CD4-positive, alpha-beta T cell treated with Interleukin-17A for 4 hours (primary cell): ENCODE results near the gene KATNBL1.

ENCODE experiments used
- DNase-seq: peaks from one replicate; pipeline ENCODE4 v3.0.0-alpha.2; 2020; ENCODE audit warnings: mixed read lengths

KATNBL1 gene

DNA sequence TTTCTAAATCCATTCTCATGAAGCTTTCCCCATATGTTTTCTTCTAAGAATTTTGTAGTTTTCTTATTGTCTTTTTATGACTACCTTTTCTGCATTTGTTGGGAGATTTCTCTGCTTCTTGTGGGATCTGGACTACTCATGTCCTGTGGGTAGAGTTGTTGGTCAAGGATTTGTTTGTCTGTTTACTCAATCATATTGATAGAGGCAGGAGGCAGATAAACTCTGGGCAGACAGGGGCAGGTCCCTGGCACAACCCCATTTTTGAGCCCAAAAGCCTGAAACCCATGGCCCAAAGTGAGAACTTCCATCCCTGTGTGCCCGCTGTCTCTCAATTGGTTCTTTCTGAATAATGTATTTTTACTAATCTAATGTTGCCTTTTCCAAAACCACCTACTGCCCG lies 95.7 kb downstream of the KATNBL1 start:
- DNase-seq = no peak

DNA sequence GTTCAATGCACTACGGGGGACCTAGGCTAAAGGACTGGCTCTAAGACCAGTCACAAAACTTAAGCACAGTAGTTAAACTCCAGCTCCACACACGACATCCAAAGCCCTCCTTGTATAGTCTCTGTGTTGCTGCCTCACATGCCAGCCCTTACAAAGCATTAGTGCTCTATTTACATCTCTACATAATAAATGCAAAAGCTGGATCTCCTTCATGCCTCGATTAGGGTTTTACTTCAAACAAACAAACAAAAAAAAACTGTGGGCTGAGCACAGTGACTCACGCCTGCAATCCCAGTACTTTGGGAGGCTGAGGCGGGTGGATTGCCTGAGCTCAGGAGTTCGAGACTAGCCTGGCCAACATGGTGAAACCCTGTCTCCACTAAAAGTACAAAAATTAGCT lies 98.4 kb downstream of the KATNBL1 start:
- DNase-seq = no peak

DNA sequence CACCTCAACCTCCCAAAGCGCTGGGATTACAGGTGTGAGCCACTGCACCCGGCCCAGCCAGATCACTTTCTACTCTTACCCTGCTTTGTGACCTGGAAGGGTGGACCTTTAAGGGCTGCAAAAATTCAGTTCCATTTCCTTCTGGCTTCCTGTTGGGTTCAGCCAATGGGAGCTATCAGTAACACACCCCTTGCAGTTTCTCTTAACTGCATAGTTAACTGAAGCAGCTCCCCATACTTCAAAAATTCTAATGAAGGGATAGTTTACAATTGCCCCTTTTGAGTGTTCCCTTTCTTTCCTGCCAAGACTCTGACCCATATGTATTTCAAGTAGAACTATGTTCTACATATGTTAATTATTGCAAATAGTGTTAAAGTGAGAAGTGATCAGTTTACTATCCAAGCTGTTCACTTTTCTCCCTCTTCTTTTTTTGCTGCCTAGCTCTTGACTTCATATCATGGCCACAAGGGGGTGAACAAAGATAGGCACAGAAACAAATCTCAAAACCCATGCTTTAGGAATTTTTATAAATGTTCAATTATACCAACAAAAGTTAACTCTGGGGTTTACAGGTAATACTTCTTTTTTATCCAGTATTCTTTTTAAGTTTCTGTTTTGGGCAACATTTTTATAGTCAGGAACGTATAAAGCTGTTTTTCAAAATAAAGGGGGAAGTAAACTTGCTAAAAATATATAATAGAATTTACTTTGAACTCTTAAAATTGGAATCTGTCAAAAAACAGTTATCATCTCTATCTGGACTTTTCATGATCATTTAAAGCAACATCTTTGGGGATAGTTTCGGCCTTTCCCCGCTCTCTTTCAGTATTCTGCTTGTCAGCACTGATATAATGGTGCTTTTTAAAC lies 99.9 kb downstream of the KATNBL1 start:
- DNase-seq = no peak

DNA sequence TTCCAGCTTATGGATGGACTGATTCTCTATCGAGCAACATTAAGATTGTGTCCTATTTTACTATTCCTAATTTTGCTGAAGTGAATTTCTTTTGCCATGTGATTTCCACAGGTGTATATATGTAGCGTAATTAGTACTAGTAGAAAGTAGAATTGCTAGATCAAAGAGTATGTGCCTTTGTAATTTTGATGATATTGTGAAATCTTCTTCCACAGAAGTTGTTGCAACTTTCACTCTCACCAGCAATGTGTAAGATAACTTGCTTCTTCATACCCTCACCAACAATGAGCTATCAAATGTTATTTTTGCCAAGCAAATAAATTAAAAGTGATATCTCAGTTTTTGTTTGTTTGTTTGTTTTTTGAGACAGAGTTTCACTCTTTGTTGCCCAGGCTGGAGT lies 102.6 kb downstream of the KATNBL1 start:
- DNase-seq = no peak

DNA sequence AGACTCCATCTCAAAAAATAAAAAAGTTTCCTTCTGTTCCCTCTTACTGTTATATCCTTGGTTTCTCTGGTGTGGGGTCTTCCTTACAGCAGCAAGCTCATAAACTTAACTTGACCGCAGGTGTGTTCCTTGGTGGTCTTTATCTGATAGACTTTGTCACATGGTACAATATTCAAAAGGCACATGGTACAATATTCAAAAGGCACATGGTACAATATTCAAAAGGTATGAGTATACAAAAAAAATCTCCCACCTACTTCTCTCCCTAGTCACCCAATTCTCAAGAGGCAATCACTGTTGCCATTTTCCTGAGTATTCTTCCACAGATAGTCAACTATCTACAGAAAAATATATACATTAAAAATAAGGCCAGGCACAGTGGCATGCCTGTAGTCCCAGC lies 103.5 kb downstream of the KATNBL1 start:
- DNase-seq = no peak

DNA sequence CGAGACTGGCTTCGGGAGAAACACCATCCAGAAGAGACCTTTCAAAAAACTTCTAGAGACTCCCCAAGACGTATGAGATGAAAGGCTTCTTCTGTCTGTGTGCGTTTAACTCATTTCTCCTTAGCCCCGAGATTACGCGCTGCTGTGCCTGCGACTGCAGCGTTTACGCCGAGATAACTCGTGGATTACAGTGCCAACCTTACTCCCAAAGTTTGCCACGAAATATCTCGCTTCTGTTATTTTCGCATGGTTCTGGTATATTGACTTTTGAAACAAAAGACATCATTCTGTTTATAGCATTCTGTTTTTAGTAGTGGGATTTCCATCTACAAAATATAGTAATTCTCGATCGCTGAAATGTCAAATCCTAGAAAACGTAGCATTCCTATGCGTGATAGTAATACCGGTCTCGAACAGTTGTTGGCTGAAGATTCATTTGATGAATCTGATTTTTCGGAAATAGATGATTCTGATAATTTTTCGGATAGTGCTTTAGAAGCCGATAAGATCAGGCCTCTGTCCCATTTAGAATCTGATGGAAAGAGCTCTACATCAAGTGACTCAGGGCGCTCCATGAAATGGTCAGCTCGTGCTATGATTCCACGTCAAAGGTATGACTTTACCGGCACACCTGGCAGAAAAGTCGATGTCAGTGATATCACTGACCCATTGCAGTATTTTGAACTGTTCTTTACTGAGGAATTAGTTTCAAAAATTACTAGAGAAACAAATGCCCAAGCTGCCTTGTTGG lies 107.5 kb downstream of the KATNBL1 start:
- DNase-seq = no peak

DNA sequence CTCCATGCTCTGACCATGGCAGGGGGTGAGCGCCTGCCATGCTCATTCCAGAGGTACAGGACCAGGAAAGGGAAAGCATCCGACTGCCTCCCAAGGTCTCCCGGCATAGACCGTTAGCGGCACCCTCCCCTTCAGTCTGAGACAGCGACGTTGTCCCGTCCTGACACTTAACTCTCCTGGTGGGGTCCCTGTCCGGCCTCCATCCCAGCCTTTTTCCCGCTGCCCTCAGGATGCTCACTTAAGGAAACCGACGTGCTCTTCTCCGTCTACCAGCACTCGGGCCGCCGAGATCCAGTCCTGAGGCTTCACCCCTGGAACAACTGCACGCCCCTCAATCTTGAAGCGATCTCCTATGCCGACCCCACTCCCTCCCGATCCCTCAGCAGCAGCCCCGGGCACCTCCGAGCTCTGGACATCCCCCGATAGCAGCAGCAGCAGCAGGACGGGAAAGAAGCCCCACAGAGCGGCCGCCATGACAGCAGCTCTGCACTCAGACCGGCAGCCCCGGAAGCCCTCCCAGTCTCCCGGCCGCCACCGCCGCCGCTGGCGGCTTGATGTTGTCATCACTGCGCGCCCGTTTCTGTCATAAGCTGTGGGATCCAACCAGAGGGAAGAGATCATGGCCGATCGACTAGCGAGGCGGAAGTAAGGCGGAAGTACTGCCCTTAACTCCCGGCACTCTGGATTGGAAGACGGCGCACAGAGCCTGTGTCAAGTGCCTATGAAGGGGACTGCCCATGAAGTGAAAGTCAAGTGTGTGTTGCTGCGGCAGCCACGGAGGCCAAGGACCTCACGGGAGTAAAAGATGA lies 108.3 kb downstream of the KATNBL1 start, which contains the start of the genes EMC7 and PGBD4:
TSS of gene EMC7 (minus strand) at position 497 of the 809 bp plus-strand sequence. CDS start at position 474, 23 bp downstream.
TSS of gene PGBD4 (plus strand) at position 718 of the 809 bp plus-strand sequence. CDS start 449 bp downstream, outside the sequence.
- peak; percentile 98 for DNase-seq

DNA sequence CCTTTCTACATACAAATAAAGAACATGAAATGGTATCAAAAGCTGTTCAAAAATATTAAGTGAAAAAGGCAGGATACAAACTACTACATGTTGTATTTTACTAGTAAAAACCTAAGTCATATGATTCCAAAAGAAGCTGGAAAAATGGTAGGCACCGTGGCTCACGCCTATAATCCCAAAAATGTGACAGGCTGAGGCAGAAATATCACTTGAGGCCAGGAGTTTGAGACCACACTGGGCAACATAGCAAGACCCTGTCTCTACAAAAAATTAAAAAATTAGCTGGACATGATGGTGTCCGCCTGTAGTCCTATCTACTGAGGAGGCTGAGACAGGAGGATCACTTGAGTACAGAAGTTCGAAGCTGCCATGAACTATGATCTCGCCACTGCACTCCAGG lies 110.0 kb downstream of the KATNBL1 start:
- no peak for DNase-seq
